Neural progenitor cell (in vitro differentiated cells): ENCODE results near the gene RASA4B.

Source experiments
- EZH2phosphoT487 ChIP-seq: fragments of 200-600 bp; sonication (generic); IDR thresholded peaks from 2 replicates; pipeline ENCODE4 v1.6.1; 2017; ENCODE audit warnings: antibody characterized with exemption
- TF ChIP-seq, protein P1 (sequence below): fragments of 200-600 bp; sonication (generic); IDR thresholded peaks from 2 replicates; pipeline ENCODE4 v1.5.1; 2017; ENCODE audit warnings: antibody characterized with exemption, mild to moderate bottlenecking

DNA sequence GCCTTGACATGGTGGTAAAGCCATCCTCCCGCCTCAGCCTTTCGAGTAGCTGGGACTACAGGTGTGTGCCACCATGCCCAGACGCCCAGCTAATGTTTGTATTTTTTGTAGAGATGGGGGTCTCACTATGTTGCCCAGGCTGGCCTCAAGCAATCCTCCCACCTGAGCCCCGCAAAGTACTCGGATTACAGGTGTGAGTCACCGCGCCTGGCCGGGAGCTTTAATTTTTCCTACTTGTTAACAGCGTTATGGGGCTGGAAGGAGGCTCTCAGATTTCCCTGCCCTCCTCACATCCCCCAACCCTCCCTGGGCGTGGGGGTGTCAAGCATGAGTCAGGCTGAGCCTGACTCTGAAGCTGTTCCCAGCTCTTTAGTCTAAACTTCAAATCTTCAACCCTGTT, 61.2 kb downstream of the RASA4B start:
- TF ChIP-seq EZH2phosphoT487 = no peak
- TF ChIP-seq, protein P1, sequence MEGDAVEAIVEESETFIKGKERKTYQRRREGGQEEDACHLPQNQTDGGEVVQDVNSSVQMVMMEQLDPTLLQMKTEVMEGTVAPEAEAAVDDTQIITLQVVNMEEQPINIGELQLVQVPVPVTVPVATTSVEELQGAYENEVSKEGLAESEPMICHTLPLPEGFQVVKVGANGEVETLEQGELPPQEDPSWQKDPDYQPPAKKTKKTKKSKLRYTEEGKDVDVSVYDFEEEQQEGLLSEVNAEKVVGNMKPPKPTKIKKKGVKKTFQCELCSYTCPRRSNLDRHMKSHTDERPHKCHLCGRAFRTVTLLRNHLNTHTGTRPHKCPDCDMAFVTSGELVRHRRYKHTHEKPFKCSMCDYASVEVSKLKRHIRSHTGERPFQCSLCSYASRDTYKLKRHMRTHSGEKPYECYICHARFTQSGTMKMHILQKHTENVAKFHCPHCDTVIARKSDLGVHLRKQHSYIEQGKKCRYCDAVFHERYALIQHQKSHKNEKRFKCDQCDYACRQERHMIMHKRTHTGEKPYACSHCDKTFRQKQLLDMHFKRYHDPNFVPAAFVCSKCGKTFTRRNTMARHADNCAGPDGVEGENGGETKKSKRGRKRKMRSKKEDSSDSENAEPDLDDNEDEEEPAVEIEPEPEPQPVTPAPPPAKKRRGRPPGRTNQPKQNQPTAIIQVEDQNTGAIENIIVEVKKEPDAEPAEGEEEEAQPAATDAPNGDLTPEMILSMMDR = no peak
